Measurements from ENCODE around the gene GAL3ST2. TPM values are rescaled to one million over a fixed set of nuclear protein-coding genes. Genes with fewer than 3 reads are reported as not detected.
A peak's percentile ranks its signal among the peaks of the same experiment; 100 is the strongest.

GAL3ST2 gene
- total and polyA plus RNA-seq, 12 donors = 0.16 to 1.8 (median 0.61) TPM; not detected in 4

DNA sequence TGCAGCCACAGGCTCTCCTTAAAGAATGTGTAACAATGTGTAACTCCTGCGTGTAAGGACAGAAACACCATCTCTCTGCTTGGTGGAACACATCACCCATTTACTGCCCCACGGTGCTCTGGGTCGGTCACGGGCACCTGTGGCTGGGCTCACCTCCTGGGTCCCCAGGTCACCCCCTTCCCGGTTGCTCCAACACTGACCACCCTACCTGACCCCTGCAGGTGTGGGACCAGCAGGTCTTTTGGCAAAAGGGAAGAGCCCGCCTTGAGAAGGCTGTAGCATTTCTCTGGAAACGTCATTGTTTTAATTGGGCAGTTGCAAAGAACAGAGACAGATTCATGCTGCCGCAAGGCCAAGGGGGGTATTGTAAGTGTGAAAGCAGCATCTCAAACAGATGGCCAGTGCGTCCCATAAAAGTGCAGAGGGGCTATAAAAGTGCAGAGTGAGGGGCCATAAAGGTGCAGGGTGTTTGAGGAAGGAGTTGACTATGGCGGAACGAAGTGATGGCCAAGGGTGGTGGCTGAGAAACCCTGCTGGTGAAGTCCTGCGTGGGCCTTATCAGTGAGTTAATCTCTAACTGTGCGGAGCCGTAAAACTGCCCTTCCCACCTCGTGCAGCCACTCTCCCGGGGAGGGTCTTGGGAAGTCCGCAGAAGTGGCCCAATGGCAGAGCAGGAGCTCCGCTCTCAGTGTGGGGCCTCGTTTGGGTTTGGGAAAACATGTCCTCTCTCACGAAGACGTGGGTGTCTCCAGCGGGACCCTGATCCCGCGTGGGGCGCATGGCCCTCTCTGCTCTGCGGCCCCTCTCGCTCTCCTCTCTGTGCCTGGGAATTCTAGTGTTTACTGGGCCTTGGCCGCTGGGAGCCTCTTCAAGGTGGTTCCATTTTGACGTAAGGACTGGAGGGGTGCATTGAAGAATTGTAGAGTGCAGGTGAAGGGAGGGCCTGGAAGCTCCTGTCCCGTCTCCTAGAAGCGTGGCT, 18.7 kb downstream of the GAL3ST2 start:
- no peak overlapping the region for H3K27ac ChIP-seq
- WGBS, 4 donors = 81 to 88% (median 85%) methylated on average over 31 of the region's 31 CpGs
- no peak overlapping the region for H3K4me3 ChIP-seq
- H3K27me3 ChIP-seq = no peaks in the 10 kb centered on the region
- intact Hi-C loops (cut with DNase I) = no loop called here
- no peaks in the 10 kb centered on the region for H3K4me1 ChIP-seq (replicated peaks in 1 of 2)
- DNase-seq = peak in 1 of 7 donors; percentile 0
- TF ChIP-seq, protein P1, sequence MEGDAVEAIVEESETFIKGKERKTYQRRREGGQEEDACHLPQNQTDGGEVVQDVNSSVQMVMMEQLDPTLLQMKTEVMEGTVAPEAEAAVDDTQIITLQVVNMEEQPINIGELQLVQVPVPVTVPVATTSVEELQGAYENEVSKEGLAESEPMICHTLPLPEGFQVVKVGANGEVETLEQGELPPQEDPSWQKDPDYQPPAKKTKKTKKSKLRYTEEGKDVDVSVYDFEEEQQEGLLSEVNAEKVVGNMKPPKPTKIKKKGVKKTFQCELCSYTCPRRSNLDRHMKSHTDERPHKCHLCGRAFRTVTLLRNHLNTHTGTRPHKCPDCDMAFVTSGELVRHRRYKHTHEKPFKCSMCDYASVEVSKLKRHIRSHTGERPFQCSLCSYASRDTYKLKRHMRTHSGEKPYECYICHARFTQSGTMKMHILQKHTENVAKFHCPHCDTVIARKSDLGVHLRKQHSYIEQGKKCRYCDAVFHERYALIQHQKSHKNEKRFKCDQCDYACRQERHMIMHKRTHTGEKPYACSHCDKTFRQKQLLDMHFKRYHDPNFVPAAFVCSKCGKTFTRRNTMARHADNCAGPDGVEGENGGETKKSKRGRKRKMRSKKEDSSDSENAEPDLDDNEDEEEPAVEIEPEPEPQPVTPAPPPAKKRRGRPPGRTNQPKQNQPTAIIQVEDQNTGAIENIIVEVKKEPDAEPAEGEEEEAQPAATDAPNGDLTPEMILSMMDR (IDR thresholded peaks at IDR 0.05) = no peak
- no peak for TF ChIP-seq POLR2A (IDR thresholded peaks at IDR 0.05)
- no peaks in the 10 kb centered on the region for H3K9me3 ChIP-seq (replicated peaks in 1 of 3)
- no peaks in the 10 kb centered on the region for H3K36me3 ChIP-seq (replicated peaks in 1 of 2)

DNA sequence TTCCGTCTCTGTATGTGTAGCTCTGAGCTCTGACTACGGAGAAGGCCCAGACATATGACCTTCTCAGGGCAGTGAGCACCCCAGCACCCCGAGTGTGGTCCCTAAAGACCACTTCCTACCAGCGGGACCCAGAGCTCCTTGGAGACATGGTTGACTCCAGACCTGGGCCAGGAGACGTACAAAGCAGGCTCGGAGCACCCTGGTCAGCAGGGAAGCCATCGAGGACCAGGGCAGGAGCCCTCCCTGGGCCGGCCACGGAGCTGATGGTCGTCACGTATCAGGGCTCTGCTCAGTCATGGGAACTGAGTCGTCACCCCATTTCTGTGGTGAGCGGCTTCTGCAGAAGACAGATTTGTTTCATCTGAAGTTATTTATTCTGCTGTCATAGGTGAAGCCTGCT, 19.6 kb downstream of the GAL3ST2 start:
- Histone ChIP-seq H3K4me1 (replicated peaks in 1 of 2) (no peaks in the 10 kb centered on the region), H3K36me3 (replicated peaks in 1 of 2) (no peaks in the 10 kb centered on the region), H3K9me3 (replicated peaks in 1 of 3) (no peaks in the 10 kb centered on the region), H3K27me3 (no peaks in the 10 kb centered on the region), H3K27ac (no peak overlapping the region), H3K4me3 (no peak overlapping the region)
- WGBS, 4 donors = 82 to 96% (median 94%) methylated on average over 7 to 13 of the region's 13 CpGs
- no peak for DNase-seq
- TF ChIP-seq POLR2A (IDR thresholded peaks at IDR 0.05) = no peak
- TF ChIP-seq, protein P1 (IDR thresholded peaks at IDR 0.05) = no peak
- intact Hi-C loops (cut with DNase I) = no loop called here

DNA sequence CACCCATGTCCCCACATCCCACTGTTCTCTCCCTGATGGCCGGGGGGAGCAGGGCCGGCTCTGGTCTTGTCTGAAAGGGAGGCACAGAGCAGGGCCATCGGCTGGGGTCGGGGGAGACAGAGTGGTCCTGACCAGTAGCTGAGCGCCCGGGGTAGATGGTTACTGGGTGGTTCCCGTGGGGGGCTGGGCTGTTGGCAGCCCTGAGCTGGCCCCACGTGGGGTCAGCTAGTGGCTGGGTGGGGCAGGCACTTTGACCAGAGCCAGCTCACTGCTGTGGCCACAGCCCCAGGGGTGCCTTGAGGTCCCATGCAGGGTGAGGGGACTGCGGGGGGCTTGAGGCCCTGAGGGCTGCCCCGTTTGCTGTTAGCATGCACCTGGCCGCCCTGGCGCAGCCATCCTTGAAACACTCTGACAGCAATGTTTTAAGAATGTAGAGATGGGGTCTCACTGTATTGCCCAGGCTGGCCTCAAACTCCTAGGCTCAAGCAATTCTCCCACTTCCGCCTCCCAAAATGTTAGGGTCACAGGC, 20.1 kb downstream of the GAL3ST2 start:
- 88 to 100% (median 93%) methylated on average over 6 to 13 of the region's 13 CpGs for WGBS, 4 donors
- peak in 3 of 7 donors; percentile 0 to 44 (median 9) for DNase-seq

More for the DNA sequence above, 20.1 kb downstream of the GAL3ST2 start:
- H3K4me1 ChIP-seq (replicated peaks in 1 of 2) = no peaks in the 10 kb centered on the region
- no peak overlapping the region for H3K4me3 ChIP-seq
- no peak overlapping the region for H3K27ac ChIP-seq
- intact Hi-C loops (cut with DNase I) = no loop called here
- no peaks in the 10 kb centered on the region for H3K27me3 ChIP-seq
- H3K36me3 ChIP-seq (replicated peaks in 1 of 2) = no peaks in the 10 kb centered on the region
- no peaks in the 10 kb centered on the region for H3K9me3 ChIP-seq (replicated peaks in 1 of 3)
- no peak for TF ChIP-seq POLR2A (IDR thresholded peaks at IDR 0.05)
- TF ChIP-seq, protein P1 (IDR thresholded peaks at IDR 0.05) = no peak

All from adrenal gland (tissue), 12 donors.